Esophagus squamous epithelium (tissue), 5 donors: ENCODE data around the gene KIF18B. TPM values are rescaled to one million over a fixed set of nuclear protein-coding genes. Genes with fewer than 3 reads are reported as not detected.

Experiments
- DNase-seq: peaks from one replicate; lab custom pipeline; 2025; lab: John Stamatoyannopoulos, UW
- H3K27ac ChIP-seq, 4 donors: fragments of 200-600 bp; sonication (generic); one replicate each; pipeline ENCODE4 v1.5.1; 2016 to 2019; ENCODE audit warnings: mild to moderate bottlenecking in 1 of 4
- H3K27me3 ChIP-seq, 4 donors: fragments of 200-600 bp; sonication (generic); 1 replicate in 3 of 4; 2 replicates in 1 of 4; pipeline versions ENCODE4 v1.5.1 to v1.6.0; 2017 to 2021; ENCODE audit warnings: antibody characterized with exemption in 1 of 4
- H3K36me3 ChIP-seq, 3 donors: fragments of 200-600 bp; sonication (generic); one replicate each; pipeline ENCODE4 v1.5.1; 2016 to 2019
- H3K4me1 ChIP-seq, 3 donors: fragments of 200-600 bp; sonication (generic); one replicate each; pipeline ENCODE4 v1.5.1; 2017 to 2019
- H3K4me3 ChIP-seq, 4 donors: fragments of 200-600 bp; sonication (generic); 1 replicate in 3 of 4; 2 replicates in 1 of 4; pipeline ENCODE4 v1.5.1; 2016 to 2019; ENCODE audit warnings: mild to moderate bottlenecking in 2 of 4, moderate library complexity in 1 of 4
- H3K9me3 ChIP-seq, 3 donors: fragments of 200-600 bp; sonication (generic); one replicate each; pipeline ENCODE4 v1.5.1; 2016 to 2019
- CTCF ChIP-seq, 6 experiments: fragments of 450-650 bp in 4 of 6; fragments of 200-600 bp in 2 of 6; sonication (generic) in 2 of 6; IDR thresholded peaks; one replicate each; pipeline ENCODE4 v1.5.1; 2016 to 2019; ENCODE audit warnings: antibody characterized with exemption in 6 of 6, mild to moderate bottlenecking in 4 of 6, moderate library complexity in 4 of 6
- POLR2A ChIP-seq, 4 donors: fragments of 450-650 bp; IDR thresholded peaks; one replicate each; pipeline ENCODE4 v1.6.1; 2017; ENCODE audit warnings: antibody characterized with exemption in 4 of 4, mild to moderate bottlenecking in 4 of 4, moderate library complexity in 3 of 4
- WGBS, 2 donors: methylation state at CpG; one replicate each; pipeline ENCODE4 v1.1.5; 2018; 5-methylcytosine and 5-hydroxymethylcytosine counted together
- intact Hi-C: fragments of 100-400 bp; cut with DNase I; formaldehyde crosslinking; loops from one replicate; pipeline ENCODE4 v1.15.0; 2022
- total RNA-seq, 4 donors: library from RNA; depleted of rRNA; stranded (reverse); fragments of >200 nt; gene quantifications; one replicate each; pipeline ENCODE4 v1.1.0, GENCODE V29; 2016
- donor health status: DM: yes; HTN: yes; CAD: no.

The KIF18B gene
- total RNA-seq, 4 donors from 2014 or later = 3.3 to 11.1 (median 4.8) TPM

GRCh38 chr17:44906010-44906646, 41.4 kb downstream of the KIF18B start:
- Histone ChIP-seq H3K9me3 (no peaks in the 10 kb centered on the region), H3K4me1 (peaks cover 0 to 8% (median 1%) of the 10 kb centered on the region in 3 donors), H3K27me3 (peaks cover 0 to 5% (median 0%) of the 10 kb centered on the region in 4 donors), H3K27ac (no peak overlapping the region), H3K36me3 (no peaks in the 10 kb centered on the region), H3K4me3 (no peak overlapping the region)
- WGBS, 2 donors = 67 to 77% methylated on average over 7 to 9 of the region's 10 CpGs
- no peak for DNase-seq
- intact Hi-C loops = no loop called here
- no peak for TF ChIP-seq POLR2A (IDR thresholded peaks at IDR 0.05)

GRCh38 chr17:44905006-44906000, 42.3 kb downstream of the KIF18B start:
- TF ChIP-seq CTCF (IDR thresholded peaks at IDR 0.05) (no peak), POLR2A (IDR thresholded peaks at IDR 0.05) (no peak)
- Histone ChIP-seq H3K27me3 (no peaks in the 10 kb centered on the region), H3K9me3 (no peaks in the 10 kb centered on the region), H3K36me3 (no peaks in the 10 kb centered on the region), H3K4me3 (no peak overlapping the region), H3K4me1 (peaks cover 4 to 13% (median 6%) of the 10 kb centered on the region in 3 donors), H3K27ac (no peak overlapping the region)
- DNase-seq = no peak
- 74 to 79% methylated on average over 7 to 8 of the region's 9 CpGs for WGBS, 2 donors
- intact Hi-C loops = no loop called here

GRCh38 chr17:44904001-44904984, 43.3 kb downstream of the KIF18B start:
- Histone ChIP-seq H3K27ac (no peak overlapping the region), H3K4me1 (peaks cover 10 to 21% (median 12%) of the 10 kb centered on the region in 3 donors), H3K4me3 (no peak overlapping the region), H3K36me3 (no peaks in the 10 kb centered on the region), H3K27me3 (no peaks in the 10 kb centered on the region), H3K9me3 (no peaks in the 10 kb centered on the region)
- TF ChIP-seq CTCF (IDR thresholded peaks at IDR 0.05) (no peak), POLR2A (IDR thresholded peaks at IDR 0.05) (no peak)
- 82 to 95% methylated on average over 15 to 20 of the region's 35 CpGs for WGBS, 2 donors
- no peak for DNase-seq
- intact Hi-C loops = no loop called here

- no peaks in the 10 kb centered on the region for H3K36me3 ChIP-seq
- H3K4me1 ChIP-seq = peaks cover 14 to 28% (median 15%) of the 10 kb centered on the region in 3 donors
- intact Hi-C loops = no loop called here
- no peaks in the 10 kb centered on the region for H3K9me3 ChIP-seq
- no peak overlapping the region for H3K4me3 ChIP-seq
- H3K27ac ChIP-seq = peak overlapping the region in 1 of 4 donors; percentile 16
- WGBS, 2 donors = 63 to 75% methylated on average over 5 to 7 of the region's 8 CpGs
- TF ChIP-seq POLR2A (IDR thresholded peaks at IDR 0.05) (no peak), CTCF (IDR thresholded peaks at IDR 0.05) (no peak)
- no peak for DNase-seq
- H3K27me3 ChIP-seq = no peaks in the 10 kb centered on the region
These were observed 44.4 kb downstream of the KIF18B start for GRCh38 chr17:44903012-44903685.
